Stimulated activated CD4-positive, alpha-beta T cell treated with anti-CD3 and anti-CD28 coated beads, Interleukin-12 subunit alpha, Interleukin-12 subunit beta, amount 100 ng/mL, for 24 hours (primary cell): ENCODE data around the gene ACTL6B.

ENCODE experiments used
- DNase-seq, 2 experiments: peaks; one replicate each; pipeline ENCODE4 v3.0.0-alpha.2; 2020; ENCODE audit warnings: low read depth in 2 of 2

The ACTL6B gene

GRCh38 chr7:100600730-100601038 lies 55.6 kb downstream of the ACTL6B start:
- no peak for DNase-seq

GRCh38 chr7:100599911-100600729 lies 56.1 kb downstream of the ACTL6B start:
- DNase-seq = no peak

- DNase-seq = no peak
Observed at GRCh38 chr7:100598425-100598824, 57.8 kb downstream of the ACTL6B start.

GRCh38 chr7:100595188-100595587 lies 61.1 kb downstream of the ACTL6B start:
- DNase-seq = no peak
